Keratinocyte (primary cell): ENCODE data around the gene SUSD4. TPM values are rescaled to one million over a fixed set of nuclear protein-coding genes. Genes with fewer than 3 reads are reported as not detected.

Source experiments
- DNase-seq: peaks from one replicate; pipeline ENCODE4 v3.0.0-alpha.2; 2011; ENCODE audit warnings: low read depth, missing footprints, low spot score
- FAIRE-seq: peaks from 2 replicates; lab custom pipeline; 2011; peaks lifted over from hg19 to GRCh38; lab: Jason Lieb, UNC
- H2AFZ ChIP-seq: 2 replicates; pipeline ENCODE4 v1.6.0; 2012; ENCODE audit warnings: low read length, control low read depth, inconsistent platforms; ENCODE audit not compliant: control insufficient read depth
- H3K27ac ChIP-seq: 2 replicates; pipeline ENCODE4 v1.5.1; 2011; ENCODE audit warnings: low read length; ENCODE audit not compliant: control insufficient read depth, insufficient read depth
- H3K27me3 ChIP-seq: 3 replicates; pipeline ENCODE4 v1.6.0; 2011; ENCODE audit warnings: low read length; ENCODE audit not compliant: control insufficient read depth, insufficient read depth; ENCODE audit errors: extremely low read depth
- H3K36me3 ChIP-seq, 2 experiments: 2 replicates in 1 of 2; 3 replicates in 1 of 2; pipeline ENCODE4 v1.5.1; 2011; ENCODE audit warnings: low read length in 2 of 2, mild to moderate bottlenecking in 1 of 2; ENCODE audit not compliant: control insufficient read depth in 2 of 2, insufficient read depth in 2 of 2; ENCODE audit errors: extremely low read depth in 1 of 2
- H3K4me1 ChIP-seq: 3 replicates; pipeline ENCODE4 v1.5.1; 2011; ENCODE audit warnings: low read length; ENCODE audit not compliant: control insufficient read depth, insufficient read depth; ENCODE audit errors: extremely low read depth
- H3K4me2 ChIP-seq: 3 replicates; pipeline ENCODE4 v1.6.0; 2011; ENCODE audit warnings: low read depth, low read length; ENCODE audit not compliant: control insufficient read depth, insufficient read depth; ENCODE audit errors: extremely low read depth
- H3K4me3 ChIP-seq, 3 experiments: fragments of 200-600 bp in 1 of 3; sonication (generic) in 1 of 3; 2 replicates in 2 of 3; 3 replicates in 1 of 3; pipeline ENCODE4 v1.5.1; 2011 to 2016; ENCODE audit warnings: low read length in 3 of 3, mild to moderate bottlenecking in 3 of 3, control low read depth in 2 of 3, inconsistent platforms in 1 of 3, low read depth in 1 of 3, mixed read lengths in 1 of 3, mixed run types in 1 of 3, moderate library complexity in 1 of 3; ENCODE audit not compliant: control insufficient read depth in 2 of 3, insufficient read depth in 2 of 3; ENCODE audit errors: extremely low read depth in 1 of 3
- H3K79me2 ChIP-seq: 2 replicates; pipeline ENCODE4 v1.6.0; 2012; ENCODE audit warnings: low read length; ENCODE audit not compliant: control insufficient read depth, insufficient read depth
- H3K9ac ChIP-seq: 3 replicates; pipeline ENCODE4 v1.6.0; 2011; ENCODE audit warnings: low read length; ENCODE audit not compliant: control insufficient read depth, insufficient read depth; ENCODE audit errors: extremely low read depth
- H3K9me1 ChIP-seq: 3 replicates; pipeline ENCODE4 v1.6.0; 2011; ENCODE audit warnings: low read length; ENCODE audit not compliant: control insufficient read depth, insufficient read depth; ENCODE audit errors: extremely low read depth
- H3K9me3 ChIP-seq: 2 replicates; pipeline ENCODE4 v1.5.1; 2012; ENCODE audit warnings: low read depth, low read length; ENCODE audit not compliant: control insufficient read depth
- H4K20me1 ChIP-seq: 3 replicates; pipeline ENCODE4 v1.6.0; 2011; ENCODE audit warnings: low read length; ENCODE audit not compliant: control insufficient read depth, insufficient read depth; ENCODE audit errors: extremely low read depth
- CTCF ChIP-seq, 3 experiments: IDR thresholded peaks in 1 of 3; conservative IDR thresholded peaks in 1 of 3; optimal IDR thresholded peaks in 1 of 3; 2 replicates in 2 of 3; 3 replicates in 1 of 3; pipeline versions ENCODE3 to v1.5.1; 2011; ENCODE audit warnings: low read length in 3 of 3, mild to moderate bottlenecking in 3 of 3, moderate library complexity in 2 of 3, control low read depth in 1 of 3, inconsistent platforms in 1 of 3; ENCODE audit not compliant: insufficient read depth in 2 of 3; ENCODE audit errors: extremely low read depth in 1 of 3
- EZH2 ChIP-seq: IDR thresholded peaks from one replicate; pipeline ENCODE4 v1.6.1; 2012; ENCODE audit warnings: inconsistent platforms, mild to moderate bottlenecking, low read length, moderate library complexity
- dilution Hi-C: fragments of 300-500 bp; cut with MboI; formaldehyde crosslinking; loops from one replicate; pipeline ENCODE4 v1.7.0; 2020; ENCODE audit warnings: low sequenced_read_pairs; ENCODE audit not compliant: extremely low pct_ligation_motif_present
- polyA plus RNA-seq, 5 experiments: library from polyadenylated mRNA; depleted of rRNA in 3 of 5; stranded (reverse) in 3 of 5; stranded (forward) in 1 of 5; unstranded in 1 of 5; fragments of >200 nt; gene quantifications; 1 replicate in 1 of 5; 2 replicates in 3 of 5; 3 replicates in 1 of 5; pipeline versions ENCODE4 v1.2.1 to v1.2.3, GENCODE V29; 2011 to 2012; ENCODE audit warnings: missing spikeins in 2 of 5, low read depth in 1 of 5, low replicate concordance in 1 of 5

SUSD4 gene
- polyA plus RNA-seq, 1 donor (not counting 4 experiments of a cell fraction or from before 2014, with no cell fraction given), result 1.6 TPM

DNA sequence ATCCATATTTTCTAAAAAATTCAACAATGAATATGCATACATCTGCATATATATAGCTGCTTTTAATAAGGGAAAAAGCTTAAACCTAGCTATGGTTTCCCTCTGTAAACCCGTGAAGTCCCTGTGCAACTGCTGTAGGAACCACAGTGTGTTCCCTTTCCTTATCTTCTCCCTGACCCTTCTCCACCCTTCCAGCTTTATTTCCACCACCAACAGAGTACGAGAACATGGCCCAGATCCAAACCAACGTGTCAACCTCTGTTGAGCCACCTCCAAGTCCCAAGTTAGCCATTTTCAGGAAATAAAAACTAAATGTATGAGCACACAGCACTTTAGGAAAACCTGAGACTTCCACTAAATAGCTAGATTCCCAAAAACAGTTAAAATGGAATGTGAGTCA is 20.3 kb downstream of the SUSD4 start:
- no peaks in the 10 kb centered on the region for H3K79me2 ChIP-seq
- no peak for FAIRE-seq
- dilution Hi-C loops, result no loop called here

DNA sequence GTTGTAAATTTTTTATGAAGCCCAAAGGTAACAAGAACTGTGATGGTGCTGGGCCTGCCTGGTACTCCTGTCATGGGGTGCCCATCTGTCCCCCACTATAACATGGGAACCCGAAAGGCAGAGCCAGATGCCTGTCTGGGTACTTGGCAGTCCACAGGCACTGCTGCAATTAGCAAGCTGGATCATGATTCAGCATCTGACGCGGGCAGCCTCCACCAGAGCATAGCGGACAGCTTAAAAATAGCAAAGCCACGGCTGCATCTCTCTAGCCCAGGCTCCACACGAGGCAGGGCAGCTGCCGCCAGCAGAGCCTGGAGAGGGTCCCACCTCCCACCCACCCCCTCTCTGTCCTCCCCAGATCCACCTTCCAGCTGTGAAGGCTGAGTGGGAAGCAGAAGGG is 22.9 kb downstream of the SUSD4 start:
- DNase-seq (no peak), FAIRE-seq (no peak)
- Histone ChIP-seq H2AFZ (no peak overlapping the region), H3K79me2 (no peaks in the 10 kb centered on the region), H3K27ac (no peak overlapping the region), H3K27me3 (peaks cover 14% of the 10 kb centered on the region), H3K36me3 (no peaks in the 10 kb centered on the region), H3K4me3 (no peak overlapping the region), H4K20me1 (no peaks in the 10 kb centered on the region), H3K4me1 (peaks cover 2% of the 10 kb centered on the region), H3K9ac (no peak overlapping the region), H3K4me2 (no peak overlapping the region), H3K9me3 (no peaks in the 10 kb centered on the region), H3K9me1 (no peaks in the 10 kb centered on the region)
- dilution Hi-C loops, result no loop called here
- no peak for TF ChIP-seq CTCF (optimal IDR thresholded peaks at IDR 0.05 in 1 of 3, IDR thresholded peaks at IDR 0.05 in 1 of 3, conservative IDR thresholded peaks at IDR 0.05 in 1 of 3; ENCODE audit: extremely low read depth in 1 of 3, insufficient read depth in 2 of 3, low read length in 3 of 3)
- TF ChIP-seq EZH2, result no peak

More for the DNA sequence above, 20.3 kb downstream of the SUSD4 start:
- no peaks in the 10 kb centered on the region for H4K20me1 ChIP-seq
- no peak overlapping the region for H3K4me3 ChIP-seq
- DNase-seq, result no peak
- H3K27me3 ChIP-seq, result peaks cover 4% of the 10 kb centered on the region
- no peaks in the 10 kb centered on the region for H3K36me3 ChIP-seq
- no peak overlapping the region for H3K4me2 ChIP-seq
- H3K9me3 ChIP-seq, result no peaks in the 10 kb centered on the region
- H3K9me1 ChIP-seq, result no peaks in the 10 kb centered on the region
- H2AFZ ChIP-seq, result no peak overlapping the region
- H3K27ac ChIP-seq, result no peak overlapping the region
- TF ChIP-seq CTCF (optimal IDR thresholded peaks at IDR 0.05 in 1 of 3, IDR thresholded peaks at IDR 0.05 in 1 of 3, conservative IDR thresholded peaks at IDR 0.05 in 1 of 3; ENCODE audit: extremely low read depth in 1 of 3, insufficient read depth in 2 of 3, low read length in 3 of 3) (no peak), EZH2 (no peak)
- no peak overlapping the region for H3K9ac ChIP-seq
- peaks cover 2% of the 10 kb centered on the region for H3K4me1 ChIP-seq
